Vagina (tissue), 2 donors: Measurements from ENCODE around the gene INPP5A. TPM values are rescaled to one million over a fixed set of nuclear protein-coding genes. Genes with fewer than 3 reads are reported as not detected.

Source experiments
- DNase-seq, 2 donors: peaks; one replicate each; pipeline ENCODE4 v3.0.0-alpha.2; 2017; ENCODE audit errors: extremely low spot score in 2 of 2
- H3K27ac ChIP-seq: fragments of 200-600 bp; sonication (generic); one replicate; pipeline ENCODE4 v1.5.1; 2019
- H3K27me3 ChIP-seq: fragments of 200-600 bp; sonication (generic); one replicate; pipeline ENCODE4 v1.5.1; 2019
- H3K36me3 ChIP-seq, 2 donors: fragments of 200-600 bp; sonication (generic); one replicate each; pipeline ENCODE4 v1.5.1; 2017 to 2019
- H3K4me1 ChIP-seq: fragments of 200-600 bp; sonication (generic); one replicate; pipeline ENCODE4 v1.5.1; 2019
- H3K4me3 ChIP-seq, 2 donors: fragments of 200-600 bp; sonication (generic); 1 replicate in 1 of 2; 2 replicates in 1 of 2; pipeline ENCODE4 v1.5.1; 2016 to 2019
- H3K9me3 ChIP-seq: fragments of 200-600 bp; sonication (generic); one replicate; pipeline ENCODE4 v1.5.1; 2019
- POLR2A ChIP-seq, 2 donors: fragments of 450-650 bp; IDR thresholded peaks; one replicate each; pipeline ENCODE4 v1.6.1; 2017; ENCODE audit warnings: antibody characterized with exemption in 2 of 2, mild to moderate bottlenecking in 2 of 2, moderate library complexity in 2 of 2
- POLR2AphosphoS5 ChIP-seq, 2 donors: sonication (generic); formaldehyde crosslinking; IDR thresholded peaks; one replicate each; pipeline ENCODE4 v1.9.0; 2017; ENCODE audit warnings: antibody characterized with exemption in 2 of 2, mild to moderate bottlenecking in 2 of 2, low read depth in 1 of 2; ENCODE audit not compliant: insufficient read depth in 1 of 2
- intact Hi-C: fragments of 100-400 bp; cut with DNase I; formaldehyde crosslinking; loops from one replicate; pipeline ENCODE4 v1.15.1; 2023
- total RNA-seq: library from RNA; depleted of rRNA; stranded (reverse); fragments of >200 nt; gene quantifications from one replicate; pipeline ENCODE4 v1.2.3, GENCODE V29; 2016
- TF ChIP-seq, protein P1 (sequence below), 3 experiments: fragments of 450-650 bp in 2 of 3; fragments of 200-600 bp in 1 of 3; sonication (generic) in 1 of 3; IDR thresholded peaks; one replicate each; pipeline ENCODE4 v1.5.1; 2017 to 2019; ENCODE audit warnings: antibody characterized with exemption in 3 of 3, mild to moderate bottlenecking in 2 of 3, moderate library complexity in 2 of 3

Gene INPP5A
- total RNA-seq, 1 donor from 2014 or later, result 24.3 TPM

DNA sequence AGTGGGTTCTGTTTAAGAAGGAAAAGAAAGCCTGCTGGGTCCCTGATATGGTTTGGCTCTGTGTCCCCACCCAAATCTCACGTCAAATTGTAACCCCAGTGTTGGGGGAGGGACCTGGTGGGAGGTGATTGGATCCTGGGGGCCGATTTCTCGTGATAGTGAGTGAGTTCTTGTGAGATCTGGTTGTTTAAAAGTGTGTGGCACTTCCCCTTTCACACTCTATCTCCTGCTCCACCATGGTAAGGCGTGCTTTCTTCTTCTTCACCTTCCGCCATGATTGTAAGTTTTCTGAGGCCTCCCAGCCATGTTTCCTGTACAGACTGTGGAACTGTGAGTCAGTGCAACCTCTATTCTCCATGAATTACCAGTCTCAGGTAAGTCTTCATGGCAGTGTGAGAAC lies 42.6 kb downstream of the INPP5A start:
- intact Hi-C loops, result no loop called here
- Histone ChIP-seq H3K4me3 (no peak overlapping the region), H3K4me1 (peaks cover 56% of the 10 kb centered on the region), H3K36me3 (no peaks in the 10 kb centered on the region), H3K27ac (no peak overlapping the region), H3K9me3 (no peaks in the 10 kb centered on the region), H3K27me3 (no peaks in the 10 kb centered on the region)
- DNase-seq, result no peak
- TF ChIP-seq POLR2A (IDR thresholded peaks at IDR 0.05) (no peak), POLR2AphosphoS5 (IDR thresholded peaks at IDR 0.05; ENCODE audit: insufficient read depth in 1 of 2, low read depth in 1 of 2) (no peak)
- TF ChIP-seq, protein P1, sequence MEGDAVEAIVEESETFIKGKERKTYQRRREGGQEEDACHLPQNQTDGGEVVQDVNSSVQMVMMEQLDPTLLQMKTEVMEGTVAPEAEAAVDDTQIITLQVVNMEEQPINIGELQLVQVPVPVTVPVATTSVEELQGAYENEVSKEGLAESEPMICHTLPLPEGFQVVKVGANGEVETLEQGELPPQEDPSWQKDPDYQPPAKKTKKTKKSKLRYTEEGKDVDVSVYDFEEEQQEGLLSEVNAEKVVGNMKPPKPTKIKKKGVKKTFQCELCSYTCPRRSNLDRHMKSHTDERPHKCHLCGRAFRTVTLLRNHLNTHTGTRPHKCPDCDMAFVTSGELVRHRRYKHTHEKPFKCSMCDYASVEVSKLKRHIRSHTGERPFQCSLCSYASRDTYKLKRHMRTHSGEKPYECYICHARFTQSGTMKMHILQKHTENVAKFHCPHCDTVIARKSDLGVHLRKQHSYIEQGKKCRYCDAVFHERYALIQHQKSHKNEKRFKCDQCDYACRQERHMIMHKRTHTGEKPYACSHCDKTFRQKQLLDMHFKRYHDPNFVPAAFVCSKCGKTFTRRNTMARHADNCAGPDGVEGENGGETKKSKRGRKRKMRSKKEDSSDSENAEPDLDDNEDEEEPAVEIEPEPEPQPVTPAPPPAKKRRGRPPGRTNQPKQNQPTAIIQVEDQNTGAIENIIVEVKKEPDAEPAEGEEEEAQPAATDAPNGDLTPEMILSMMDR (IDR thresholded peaks at IDR 0.05), result no peak

DNA sequence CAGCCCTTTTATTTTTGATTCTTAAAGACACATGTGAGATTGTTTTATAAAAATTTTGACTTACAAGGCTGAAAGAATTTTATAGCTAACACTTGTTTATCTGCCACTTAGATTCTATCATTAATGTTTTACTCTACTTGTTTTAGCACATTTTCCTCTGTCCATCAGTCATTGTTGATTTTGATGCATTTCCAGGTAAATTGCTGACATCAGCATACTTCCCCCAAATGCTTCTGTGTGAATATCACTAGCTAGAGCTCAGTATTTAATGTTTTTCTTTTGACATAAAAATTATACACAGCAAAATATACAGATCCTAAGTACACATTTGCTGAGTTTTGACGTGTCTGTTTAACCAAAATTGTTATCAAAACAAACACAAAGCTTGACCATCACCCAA lies 43.0 kb downstream of the INPP5A start:
- H3K27ac ChIP-seq, result no peak overlapping the region
- TF ChIP-seq, protein P1 (IDR thresholded peaks at IDR 0.05), result no peak
- TF ChIP-seq POLR2AphosphoS5 (IDR thresholded peaks at IDR 0.05; ENCODE audit: insufficient read depth in 1 of 2, low read depth in 1 of 2) (no peak), POLR2A (IDR thresholded peaks at IDR 0.05) (no peak)
- H3K4me1 ChIP-seq, result peaks cover 53% of the 10 kb centered on the region

DNA sequence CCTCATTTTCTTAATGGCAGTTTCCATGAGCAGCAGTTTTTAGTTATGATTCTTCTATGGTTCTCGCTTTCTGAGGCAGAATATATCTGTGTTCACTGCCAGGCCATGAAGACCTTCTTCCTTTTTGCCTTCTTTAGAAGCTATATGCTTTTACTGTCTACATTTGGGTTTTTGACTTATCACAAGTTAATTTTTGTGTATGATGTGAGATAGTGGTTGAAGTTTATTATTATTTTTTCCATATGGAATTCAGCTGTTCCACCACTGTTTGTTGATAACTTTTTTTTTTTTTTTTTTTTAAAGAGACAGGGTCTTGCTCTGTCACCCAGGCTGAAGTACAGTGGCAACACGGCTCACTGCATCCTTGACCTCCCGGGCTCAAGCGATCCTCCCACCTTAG lies 44.5 kb downstream of the INPP5A start:
- H3K4me3 ChIP-seq, result no peak overlapping the region
- intact Hi-C loops, result no loop called here
- no peaks in the 10 kb centered on the region for H3K9me3 ChIP-seq
- H3K4me1 ChIP-seq, result peaks cover 43% of the 10 kb centered on the region
- H3K27ac ChIP-seq, result no peak overlapping the region
- TF ChIP-seq, protein P1 (IDR thresholded peaks at IDR 0.05), result no peak
- no peak for TF ChIP-seq POLR2A (IDR thresholded peaks at IDR 0.05)
- no peak for TF ChIP-seq POLR2AphosphoS5 (IDR thresholded peaks at IDR 0.05; ENCODE audit: insufficient read depth in 1 of 2, low read depth in 1 of 2)
- no peaks in the 10 kb centered on the region for H3K36me3 ChIP-seq
- no peaks in the 10 kb centered on the region for H3K27me3 ChIP-seq
- DNase-seq, result no peak

More for the DNA sequence above, 43.0 kb downstream of the INPP5A start:
- no peaks in the 10 kb centered on the region for H3K9me3 ChIP-seq
- no peak for DNase-seq
- H3K36me3 ChIP-seq, result no peaks in the 10 kb centered on the region
- intact Hi-C loops, result no loop called here
- no peak overlapping the region for H3K4me3 ChIP-seq
- H3K27me3 ChIP-seq, result no peaks in the 10 kb centered on the region

GRCh38 chr10:132582771-132583170 lies 45.2 kb downstream of the INPP5A start:
- no peak for TF ChIP-seq POLR2A (IDR thresholded peaks at IDR 0.05)
- TF ChIP-seq, protein P1 (IDR thresholded peaks at IDR 0.05), result no peak
- no peak for TF ChIP-seq POLR2AphosphoS5 (IDR thresholded peaks at IDR 0.05; ENCODE audit: insufficient read depth in 1 of 2, low read depth in 1 of 2)
- H3K9me3 ChIP-seq, result no peaks in the 10 kb centered on the region
- no peak overlapping the region for H3K27ac ChIP-seq
- no peaks in the 10 kb centered on the region for H3K36me3 ChIP-seq
- DNase-seq, result no peak
- no peaks in the 10 kb centered on the region for H3K27me3 ChIP-seq
- no peak overlapping the region for H3K4me3 ChIP-seq
- H3K4me1 ChIP-seq, result peaks cover 40% of the 10 kb centered on the region
- intact Hi-C loops, result no loop called here

DNA sequence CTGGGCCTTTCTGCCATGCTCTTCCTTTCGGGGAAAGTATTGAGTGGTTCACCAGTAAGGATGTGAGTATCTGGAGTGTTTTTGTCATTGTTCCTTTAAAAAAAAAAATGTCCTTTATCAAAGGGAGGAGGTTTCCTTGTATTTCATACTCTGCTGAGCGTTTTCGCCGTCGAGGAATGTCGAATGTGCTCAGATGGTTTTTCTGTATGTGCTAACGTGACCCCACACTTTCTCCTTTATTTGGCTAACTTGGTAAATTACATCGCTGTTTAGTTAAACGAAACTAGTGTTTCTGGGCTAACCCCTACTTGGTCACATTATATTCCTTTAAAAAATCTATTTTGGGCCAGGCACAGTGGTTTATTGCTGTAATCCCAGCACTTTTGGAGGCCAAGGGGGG lies 45.9 kb downstream of the INPP5A start:
- Histone ChIP-seq H3K36me3 (no peaks in the 10 kb centered on the region), H3K4me1 (peaks cover 43% of the 10 kb centered on the region), H3K27ac (no peak overlapping the region), H3K27me3 (no peaks in the 10 kb centered on the region), H3K9me3 (no peaks in the 10 kb centered on the region), H3K4me3 (no peak overlapping the region)
- TF ChIP-seq POLR2AphosphoS5 (IDR thresholded peaks at IDR 0.05; ENCODE audit: insufficient read depth in 1 of 2, low read depth in 1 of 2) (no peak), POLR2A (IDR thresholded peaks at IDR 0.05) (no peak)
- TF ChIP-seq, protein P1 (IDR thresholded peaks at IDR 0.05), result no peak
- intact Hi-C loops, result no loop called here
- no peak for DNase-seq
